Nephron (organoid): ENCODE measurements around the gene ASB14.

Experiments
- H3K27ac Mint-ChIP-seq, 3 experiments: 2 replicates each; pipeline ENCODE4 v1.8.0; 2020; ENCODE audit warnings: mixed read lengths in 3 of 3, mild to moderate bottlenecking in 2 of 3, moderate library complexity in 1 of 3
- H3K27me3 Mint-ChIP-seq: 2 replicates; pipeline ENCODE4 v1.8.0; 2021; ENCODE audit warnings: low read depth, mild to moderate bottlenecking, moderate library complexity, mixed read lengths
- H3K36me3 Mint-ChIP-seq: 2 replicates; pipeline ENCODE4 v1.8.0; 2020; ENCODE audit warnings: low read depth, mixed read lengths
- H3K4me1 Mint-ChIP-seq: 2 replicates; pipeline ENCODE4 v1.8.0; 2020; ENCODE audit warnings: mixed read lengths
- H3K4me3 Mint-ChIP-seq, 3 experiments: 2 replicates each; pipeline ENCODE4 v1.8.0; 2020; ENCODE audit warnings: mild to moderate bottlenecking in 3 of 3, mixed read lengths in 3 of 3, moderate library complexity in 2 of 3
- H3K9me3 Mint-ChIP-seq: 2 replicates; pipeline ENCODE4 v1.8.0; 2020; ENCODE audit warnings: mixed read lengths
- TF ChIP-seq, protein P1 (sequence below), 3 experiments: fragments of 200-600 bp; sonication (generic); IDR thresholded peaks; one replicate each; pipeline ENCODE4 v1.5.0; 2021; ENCODE audit warnings: antibody characterized with exemption in 3 of 3; ENCODE audit not compliant: unreplicated experiment in 3 of 3

The ASB14 gene

DNA sequence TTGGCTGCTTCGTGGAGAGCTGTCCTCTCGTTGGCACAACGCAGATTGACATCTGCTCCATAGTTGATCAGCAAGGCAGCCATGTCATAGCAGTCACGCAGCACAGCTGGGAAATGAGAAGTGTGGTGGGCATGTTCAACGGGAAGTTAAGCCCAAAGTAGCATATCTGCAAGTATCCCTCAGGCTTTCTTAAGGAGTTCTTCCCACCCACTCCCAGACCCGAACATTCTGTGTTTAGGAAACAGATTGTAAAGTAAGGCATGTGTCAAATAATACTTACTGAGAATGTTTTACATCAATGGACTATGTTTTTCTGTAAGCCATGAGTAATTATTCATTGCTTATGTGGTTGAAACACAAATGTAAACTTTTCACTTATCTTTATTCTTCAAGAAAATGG, 9.2 kb downstream of the ASB14 start:
- H3K4me3 Mint-ChIP-seq: no peak overlapping the region
- H3K4me1 Mint-ChIP-seq: no peaks in the 10 kb centered on the region
- H3K9me3 Mint-ChIP-seq: peaks cover 8% of the 10 kb centered on the region
- no peak overlapping the region for H3K27ac Mint-ChIP-seq
- TF ChIP-seq, protein P1, sequence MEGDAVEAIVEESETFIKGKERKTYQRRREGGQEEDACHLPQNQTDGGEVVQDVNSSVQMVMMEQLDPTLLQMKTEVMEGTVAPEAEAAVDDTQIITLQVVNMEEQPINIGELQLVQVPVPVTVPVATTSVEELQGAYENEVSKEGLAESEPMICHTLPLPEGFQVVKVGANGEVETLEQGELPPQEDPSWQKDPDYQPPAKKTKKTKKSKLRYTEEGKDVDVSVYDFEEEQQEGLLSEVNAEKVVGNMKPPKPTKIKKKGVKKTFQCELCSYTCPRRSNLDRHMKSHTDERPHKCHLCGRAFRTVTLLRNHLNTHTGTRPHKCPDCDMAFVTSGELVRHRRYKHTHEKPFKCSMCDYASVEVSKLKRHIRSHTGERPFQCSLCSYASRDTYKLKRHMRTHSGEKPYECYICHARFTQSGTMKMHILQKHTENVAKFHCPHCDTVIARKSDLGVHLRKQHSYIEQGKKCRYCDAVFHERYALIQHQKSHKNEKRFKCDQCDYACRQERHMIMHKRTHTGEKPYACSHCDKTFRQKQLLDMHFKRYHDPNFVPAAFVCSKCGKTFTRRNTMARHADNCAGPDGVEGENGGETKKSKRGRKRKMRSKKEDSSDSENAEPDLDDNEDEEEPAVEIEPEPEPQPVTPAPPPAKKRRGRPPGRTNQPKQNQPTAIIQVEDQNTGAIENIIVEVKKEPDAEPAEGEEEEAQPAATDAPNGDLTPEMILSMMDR (IDR thresholded peaks at IDR 0.05; ENCODE audit: unreplicated experiment in 3 of 3): no peak
- H3K36me3 Mint-ChIP-seq: peaks cover 4% of the 10 kb centered on the region
- H3K27me3 Mint-ChIP-seq: no peaks in the 10 kb centered on the region

DNA sequence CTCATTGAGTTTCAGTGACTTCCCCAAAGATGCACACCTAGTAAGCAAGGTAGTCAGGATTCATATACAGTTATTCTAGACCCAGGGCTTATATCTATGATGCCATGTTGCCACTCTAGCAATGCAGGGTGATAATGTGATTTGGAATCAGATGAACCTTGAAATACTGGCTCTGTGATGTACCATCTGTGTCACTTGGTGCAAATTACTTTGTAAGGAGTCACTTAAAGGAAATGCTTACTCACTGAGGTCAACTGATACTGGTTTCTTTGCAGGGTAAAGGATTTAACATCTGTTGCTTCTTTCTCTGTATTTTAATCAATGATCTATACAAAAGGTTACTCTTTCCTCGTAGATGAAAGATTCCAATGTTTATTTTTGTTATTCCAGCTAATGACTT, 10.8 kb downstream of the ASB14 start:
- Mint-ChIP-seq H3K27ac (no peak overlapping the region), H3K4me1 (no peaks in the 10 kb centered on the region), H3K4me3 (no peak overlapping the region), H3K36me3 (peaks cover 8% of the 10 kb centered on the region), H3K9me3 (peaks cover 7% of the 10 kb centered on the region), H3K27me3 (no peaks in the 10 kb centered on the region)
- TF ChIP-seq, protein P1 (IDR thresholded peaks at IDR 0.05; ENCODE audit: unreplicated experiment in 3 of 3): no peak

DNA sequence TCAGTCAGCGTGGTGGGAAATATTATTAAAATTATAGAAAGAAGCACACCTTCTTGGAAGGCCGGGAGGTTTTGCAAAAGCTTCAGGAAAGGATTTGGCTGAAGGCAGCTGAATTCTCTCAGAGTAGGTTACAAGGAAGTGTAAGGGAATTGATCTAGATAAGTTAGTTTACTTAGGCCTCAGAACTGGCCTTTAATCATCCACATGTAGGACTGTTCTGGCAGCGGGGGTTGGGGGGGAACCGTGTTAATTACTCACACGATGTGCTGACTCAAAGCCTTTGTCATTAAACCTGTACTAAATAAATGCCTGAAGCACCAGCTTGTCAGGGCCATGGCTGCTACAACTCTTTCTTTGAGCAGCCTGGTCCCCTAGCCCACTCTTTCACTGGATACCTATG, 12.8 kb downstream of the ASB14 start:
- TF ChIP-seq, protein P1 (IDR thresholded peaks at IDR 0.05; ENCODE audit: unreplicated experiment in 3 of 3): no peak
- H3K36me3 Mint-ChIP-seq: peaks cover 13% of the 10 kb centered on the region
- no peak overlapping the region for H3K4me3 Mint-ChIP-seq
- H3K27ac Mint-ChIP-seq: no peak overlapping the region
- H3K27me3 Mint-ChIP-seq: no peaks in the 10 kb centered on the region
- H3K9me3 Mint-ChIP-seq: peaks cover 3% of the 10 kb centered on the region
- H3K4me1 Mint-ChIP-seq: no peaks in the 10 kb centered on the region

DNA sequence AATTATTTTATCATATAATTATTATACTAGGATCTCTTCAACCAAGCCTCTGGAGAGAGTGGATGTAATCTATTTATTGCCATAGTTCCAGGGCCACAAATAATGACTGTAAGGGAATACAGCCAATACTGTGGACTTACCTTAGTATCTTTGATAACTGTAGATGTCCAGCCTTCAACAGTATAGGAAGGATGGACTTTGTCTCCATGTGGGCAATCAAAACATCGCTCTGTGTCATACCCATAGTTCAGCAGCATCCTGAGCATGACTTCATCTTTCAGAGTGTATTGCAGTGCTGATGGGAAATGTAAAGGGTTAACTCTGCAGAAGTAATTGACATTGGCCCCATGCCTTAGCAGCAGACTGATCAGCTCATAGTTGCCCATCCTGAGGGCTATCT, 14.2 kb downstream of the ASB14 start:
- Mint-ChIP-seq H3K36me3 (peaks cover 17% of the 10 kb centered on the region), H3K4me3 (no peak overlapping the region), H3K4me1 (no peaks in the 10 kb centered on the region), H3K27me3 (no peaks in the 10 kb centered on the region), H3K27ac (no peak overlapping the region), H3K9me3 (peaks cover 3% of the 10 kb centered on the region)
- TF ChIP-seq, protein P1 (IDR thresholded peaks at IDR 0.05; ENCODE audit: unreplicated experiment in 3 of 3): no peak

DNA sequence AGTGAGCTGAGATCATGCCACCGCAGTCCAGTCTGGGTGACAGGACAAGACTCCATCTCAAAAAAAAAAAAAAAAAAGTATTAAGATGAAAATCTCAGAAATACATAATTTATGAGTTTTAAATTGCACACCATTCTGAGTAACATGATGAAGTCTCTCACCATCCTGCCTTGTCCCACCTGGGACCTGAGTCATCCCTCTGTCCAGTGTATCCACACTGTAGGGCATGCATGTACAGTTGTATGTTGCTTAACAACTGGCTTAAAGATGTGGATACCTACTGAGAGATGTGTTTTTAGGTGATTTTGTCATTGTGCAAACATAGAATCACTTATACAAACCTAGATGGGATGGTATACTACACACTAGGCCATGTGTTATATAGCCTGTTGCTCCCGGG, 17.1 kb downstream of the ASB14 start:
- Mint-ChIP-seq H3K27me3 (no peaks in the 10 kb centered on the region), H3K4me3 (no peak overlapping the region), H3K4me1 (no peaks in the 10 kb centered on the region), H3K27ac (no peak overlapping the region), H3K9me3 (peaks cover 3% of the 10 kb centered on the region), H3K36me3 (peaks cover 31% of the 10 kb centered on the region)
- TF ChIP-seq, protein P1 (IDR thresholded peaks at IDR 0.05; ENCODE audit: unreplicated experiment in 3 of 3): no peak

DNA sequence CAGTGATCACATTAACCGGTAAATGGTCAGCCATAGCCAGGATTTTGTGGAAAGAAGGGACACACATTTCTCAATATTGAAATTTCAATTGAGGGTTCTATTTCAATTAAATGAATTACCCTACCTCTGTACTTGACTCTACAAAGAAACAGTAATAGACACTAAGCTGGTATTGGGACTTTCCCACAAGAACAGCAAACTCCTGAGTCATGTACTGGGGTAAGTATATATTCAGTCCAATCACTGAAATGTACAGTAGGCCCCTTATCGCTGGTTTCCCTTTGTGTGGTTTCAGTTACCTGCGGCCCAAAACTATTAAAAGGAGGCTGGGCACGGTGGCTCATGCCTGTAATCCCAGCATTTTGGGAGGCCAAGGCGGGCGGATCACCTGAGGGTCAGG, 17.6 kb downstream of the ASB14 start:
- no peak overlapping the region for H3K27ac Mint-ChIP-seq
- H3K4me3 Mint-ChIP-seq: no peak overlapping the region
- peaks cover 3% of the 10 kb centered on the region for H3K9me3 Mint-ChIP-seq
- H3K4me1 Mint-ChIP-seq: no peaks in the 10 kb centered on the region
- H3K36me3 Mint-ChIP-seq: peaks cover 36% of the 10 kb centered on the region
- no peaks in the 10 kb centered on the region for H3K27me3 Mint-ChIP-seq
- TF ChIP-seq, protein P1 (IDR thresholded peaks at IDR 0.05; ENCODE audit: unreplicated experiment in 3 of 3): no peak
